B cell (primary cell): ENCODE measurements around the gene ZFP57. TPM values are rescaled to one million over a fixed set of nuclear protein-coding genes. Genes with fewer than 3 reads are reported as not detected.

Source experiments
- ATAC-seq: fragments of 200-7000 bp; cut with Tn5 transposase; one replicate; pipeline ENCODE4 v1.10.0; 2021; ENCODE audit warnings: low read depth, mild to moderate bottlenecking, moderate number of reproducible peaks, moderate library complexity
- CTCF ChIA-PET: fragments of 350-600 bp; sonication (Branson Sonifier 250); formaldehyde crosslinking; loops from one replicate; lab custom pipeline; 2021; ENCODE audit warnings: antibody characterized with exemption, inconsistent platforms; lab: Charles Lee
- POLR2A ChIA-PET: fragments of 350-600 bp; sonication (Branson Sonifier 250); formaldehyde crosslinking; loops from one replicate; lab custom pipeline; 2021; ENCODE audit warnings: antibody characterized with exemption; lab: Charles Lee
- DNase-seq: peaks from one replicate; pipeline ENCODE4 v3.0.0; 2013
- H2AFZ ChIP-seq: 2 replicates; pipeline ENCODE4 v1.6.1; 2012; ENCODE audit warnings: mild to moderate bottlenecking, low read depth, low read length; ENCODE audit not compliant: insufficient read depth, poor library complexity, severe bottlenecking
- H3K27ac ChIP-seq, 2 donors: 1 replicate in 1 of 2; 2 replicates in 1 of 2; pipeline ENCODE4 v1.5.1; 2012 to 2013; ENCODE audit warnings: low read length in 2 of 2, mild to moderate bottlenecking in 2 of 2, moderate library complexity in 1 of 2
- H3K27me3 ChIP-seq, 4 experiments: fragments of 200-600 bp in 1 of 4; sonication (generic) in 1 of 4; replicated peaks in 1 of 4; 1 replicate in 2 of 4; 2 replicates in 2 of 4; pipeline versions ENCODE4 v1.6.1 to v1.7.0; 2013 to 2016; ENCODE audit warnings: low read length in 3 of 4, mild to moderate bottlenecking in 2 of 4, mixed read lengths in 1 of 4, moderate library complexity in 1 of 4; ENCODE audit not compliant: insufficient read depth in 4 of 4, control insufficient read depth in 3 of 4; ENCODE audit errors: control extremely low read depth in 1 of 4
- H3K36me3 ChIP-seq, 2 experiments: replicated peaks in 1 of 2; 1 replicate in 1 of 2; 2 replicates in 1 of 2; pipeline versions ENCODE4 v1.6.1 to v1.7.1; 2013; ENCODE audit warnings: low read length in 1 of 2; ENCODE audit not compliant: insufficient read depth in 2 of 2, control insufficient read depth in 1 of 2; ENCODE audit errors: control extremely low read depth in 1 of 2, extremely low read depth in 1 of 2
- H3K4me1 ChIP-seq, 2 donors: fragments of 200-600 bp in 1 of 2; sonication (generic) in 1 of 2; 1 replicate in 1 of 2; 2 replicates in 1 of 2; pipeline versions ENCODE4 v1.5.1 to v1.6.1; 2013 to 2017; ENCODE audit warnings: low read length in 2 of 2; ENCODE audit not compliant: control insufficient read depth in 2 of 2, insufficient read depth in 2 of 2
- H3K4me2 ChIP-seq: replicated peaks from 2 replicates; pipeline ENCODE3; 2012; ENCODE audit warnings: mild to moderate bottlenecking, low read depth, low read length; ENCODE audit not compliant: poor library complexity, severe bottlenecking
- H3K4me3 ChIP-seq, 5 experiments: fragments of 200-600 bp in 1 of 5; sonication (generic) in 1 of 5; 1 replicate in 3 of 5; 2 replicates in 2 of 5; pipeline versions ENCODE4 v1.5.1 to v1.7.0; 2011 to 2016; ENCODE audit warnings: low read length in 4 of 5, mild to moderate bottlenecking in 4 of 5, low read depth in 2 of 5, control low read depth in 1 of 5, moderate library complexity in 1 of 5; ENCODE audit not compliant: insufficient read depth in 1 of 5; ENCODE audit errors: control extremely low read depth in 1 of 5, extremely low read depth in 1 of 5
- H3K79me2 ChIP-seq: fragments of 200-600 bp; sonication (generic); one replicate; pipeline ENCODE4 v1.6.0; 2016; ENCODE audit warnings: low read length; ENCODE audit not compliant: control insufficient read depth, insufficient read depth
- H3K9ac ChIP-seq: fragments of 200-600 bp; sonication (generic); 2 replicates; pipeline ENCODE4 v1.6.1; 2017; ENCODE audit warnings: mild to moderate bottlenecking, low read length, moderate library complexity
- H3K9me3 ChIP-seq, 3 donors: one replicate each; pipeline versions ENCODE4 v1.6.1 to v1.7.1; 2013; ENCODE audit warnings: low read length in 2 of 3; ENCODE audit not compliant: control insufficient read depth in 2 of 3, insufficient read depth in 1 of 3; ENCODE audit errors: control extremely low read depth in 1 of 3
- H4K20me1 ChIP-seq: 2 replicates; pipeline ENCODE4 v1.6.0; 2012; ENCODE audit warnings: mild to moderate bottlenecking, low read length; ENCODE audit not compliant: insufficient read depth, control insufficient read depth, poor library complexity, severe bottlenecking
- H3K27ac Mint-ChIP-seq: one replicate; pipeline ENCODE4 v1.8.0; 2021; ENCODE audit warnings: mixed read lengths
- H3K27me3 Mint-ChIP-seq: one replicate; pipeline ENCODE4 v1.8.0; 2021; ENCODE audit warnings: mixed read lengths
- H3K4me1 Mint-ChIP-seq: one replicate; pipeline ENCODE4 v1.8.0; 2021; ENCODE audit warnings: mixed read lengths
- H3K4me3 Mint-ChIP-seq: one replicate; pipeline ENCODE4 v1.8.0; 2021; ENCODE audit warnings: mixed read lengths
- H3K9me3 Mint-ChIP-seq: one replicate; pipeline ENCODE4 v1.8.0; 2022; ENCODE audit warnings: mixed read lengths; ENCODE audit not compliant: insufficient read depth
- CTCF ChIP-seq: fragments of 200-600 bp; IDR thresholded peaks from one replicate; pipeline ENCODE4 v1.8.0; 2022; ENCODE audit warnings: antibody characterized with exemption, mild to moderate bottlenecking
- EZH2 ChIP-seq: IDR thresholded peaks from 2 replicates; pipeline ENCODE4 v1.6.1; 2012; ENCODE audit warnings: borderline replicate concordance, low read depth, mild to moderate bottlenecking, moderate library complexity, low read length; ENCODE audit not compliant: insufficient read depth, poor library complexity, severe bottlenecking
- WGBS: methylation state at CpG from one replicate; pipeline ENCODE4 v1.1.5; 2013; ENCODE audit warnings: missing lambda C conversion rate; ENCODE audit not compliant: insufficient coverage; 5-methylcytosine and 5-hydroxymethylcytosine counted together
- intact Hi-C: fragments of 100-400 bp; cut with micrococcal nuclease; formaldehyde crosslinking; loops from one replicate; pipeline ENCODE4 v1.10.0; 2022
- polyA plus RNA-seq: library from polyadenylated mRNA; depleted of rRNA; stranded (reverse); fragments of >200 nt; gene quantifications from 2 replicates; pipeline ENCODE4 v1.2.3, GENCODE V29; 2012
- total RNA-seq, 2 donors: library from RNA; stranded (reverse); fragments of 120-200 nt in 1 of 2; gene quantifications; 1 replicate in 1 of 2; 2 replicates in 1 of 2; pipeline versions ENCODE4 v1.2.3 to v1.2.4, GENCODE V29; 2013 to 2022

Gene ZFP57
- total and polyA plus RNA-seq, 2 donors (not counting 1 experiment from before 2014, with no cell fraction given), result 0.39 to 5.0 TPM

- CTCF ChIA-PET, result interaction anchor here (2.2 kb wide), 1 partner anchor 22 kb away, joined by 11 read pairs; no protein-coding TSS in a partner anchor
Observed at GRCh38 chr6:29675561-29675960, 5.4 kb downstream of the ZFP57 start.

GRCh38 chr6:29674008-29674407, 6.9 kb downstream of the ZFP57 start:
- Histone ChIP-seq H3K27me3 (peaks cover 0 to 24% (median 11%) of the 10 kb centered on the region in 4 experiments), H3K9ac (no peak overlapping the region), H2AFZ (no peak overlapping the region), H4K20me1 (no peaks in the 10 kb centered on the region), H3K4me3 (no peak overlapping the region), H3K27ac (no peak overlapping the region), H3K4me1 (no peaks in the 10 kb centered on the region), H3K36me3 (no peaks in the 10 kb centered on the region), H3K4me2 (no peak overlapping the region), H3K9me3 (no peaks in the 10 kb centered on the region), H3K79me2 (no peaks in the 10 kb centered on the region)
- ATAC-seq (no peak), DNase-seq (no peak)
- POLR2A ChIA-PET, result no interaction called here
- H3K27ac Mint-ChIP-seq, result no peak overlapping the region
- H3K4me1 Mint-ChIP-seq, result peaks cover 4% of the 10 kb centered on the region
- H3K4me3 Mint-ChIP-seq, result no peak overlapping the region
- H3K27me3 Mint-ChIP-seq, result peaks cover 3% of the 10 kb centered on the region
- intact Hi-C loops, result no loop called here
- 100% methylated on average over 3 of the region's 5 CpGs for WGBS
- CTCF ChIA-PET, result interaction anchor here (2.2 kb wide), 1 partner anchor 20 kb away, joined by 11 read pairs; no protein-coding TSS in a partner anchor
- H3K9me3 Mint-ChIP-seq, result no peaks in the 10 kb centered on the region
- TF ChIP-seq EZH2 (no peak), CTCF (no peak)

More at GRCh38 chr6:29675561-29675960, 5.4 kb downstream of the ZFP57 start:
- WGBS, result no CpG with 5 or more reads among the region's 1 CpG
- H3K27ac Mint-ChIP-seq, result no peak overlapping the region
- H3K27me3 ChIP-seq, result peaks cover 0 to 17% (median 8%) of the 10 kb centered on the region in 4 experiments
- H3K4me3 Mint-ChIP-seq, result no peak overlapping the region
- no peak overlapping the region for H3K4me2 ChIP-seq
- no peaks in the 10 kb centered on the region for H3K79me2 ChIP-seq
- no peaks in the 10 kb centered on the region for H3K4me1 ChIP-seq
- no peaks in the 10 kb centered on the region for H4K20me1 ChIP-seq
- POLR2A ChIA-PET, result no interaction called here
- TF ChIP-seq CTCF, result no peak
- no peak for TF ChIP-seq EZH2
- no peak overlapping the region for H3K27ac ChIP-seq
- H3K4me3 ChIP-seq, result no peak overlapping the region
- peaks cover 13% of the 10 kb centered on the region for H3K4me1 Mint-ChIP-seq
- no peaks in the 10 kb centered on the region for H3K36me3 ChIP-seq
- ATAC-seq (no peak), DNase-seq (no peak)
- no peak overlapping the region for H3K9ac ChIP-seq
- H3K9me3 Mint-ChIP-seq, result no peaks in the 10 kb centered on the region
- no peak overlapping the region for H2AFZ ChIP-seq
- peaks cover 7% of the 10 kb centered on the region for H3K27me3 Mint-ChIP-seq
- peaks cover 0 to 7% (median 0%) of the 10 kb centered on the region in 3 donors for H3K9me3 ChIP-seq
- intact Hi-C loops, result no loop called here
